IMR-90 (cell line): ENCODE data around the gene LRRC8B. TPM values are rescaled to one million over a fixed set of nuclear protein-coding genes. Genes with fewer than 3 reads are reported as not detected.

Experiments used
- ATAC-seq: fragments of 200-7000 bp; cut with Tn5 transposase; 2 replicates; pipeline ENCODE4 v1.9.1; 2020; ENCODE audit warnings: low read depth, mild to moderate bottlenecking, moderate library complexity
- BruUV-seq: library from RNA; stranded (reverse); fragments of 400-500 nt; replicated peaks from 2 replicates; lab custom pipeline; 2021; lab: Mats Ljungman, UMichigan
- CTCF ChIA-PET: fragments of 300-600 bp; formaldehyde crosslinking; extraction: SDS; loops from one replicate; lab custom pipeline; 2021; ENCODE audit warnings: antibody characterized with exemption; lab: Yijun Ruan, JAX
- POLR2A ChIA-PET: fragments of 300-600 bp; sonication (Branson Sonifier 250); formaldehyde crosslinking; loops from one replicate; lab custom pipeline; 2022; ENCODE audit warnings: antibody characterized with exemption; ENCODE audit not compliant: unreplicated experiment; lab: Charles Lee
- DNase-seq: peaks from one replicate; pipeline ENCODE4 v3.0.0; 2013
- H2AFZ ChIP-seq: replicated peaks from 2 replicates; pipeline ENCODE3; 2013; ENCODE audit warnings: low read length, mild to moderate bottlenecking; ENCODE audit not compliant: poor library complexity
- H2AK5ac ChIP-seq: 2 replicates; pipeline ENCODE4 v1.6.1; 2013; ENCODE audit warnings: low read depth, low read length, inconsistent platforms
- H2AK9ac ChIP-seq: replicated peaks from 2 replicates; pipeline ENCODE3; 2013; ENCODE audit warnings: mild to moderate bottlenecking, low read depth, low read length, moderate library complexity; ENCODE audit not compliant: poor library complexity
- H2BK120ac ChIP-seq: 2 replicates; pipeline ENCODE4 v1.6.1; 2013; ENCODE audit warnings: low read depth, low read length, inconsistent platforms
- H2BK15ac ChIP-seq: 3 replicates; pipeline ENCODE4 v1.6.1; 2013; ENCODE audit warnings: low read depth, low read length, inconsistent platforms
- H2BK20ac ChIP-seq: 2 replicates; pipeline ENCODE4 v1.6.1; 2013; ENCODE audit warnings: low read depth, mild to moderate bottlenecking, inconsistent platforms, low read length, moderate library complexity
- H2BK5ac ChIP-seq: 2 replicates; pipeline ENCODE4 v1.6.1; 2013; ENCODE audit warnings: mild to moderate bottlenecking, low read depth, low read length, inconsistent platforms; ENCODE audit not compliant: poor library complexity, severe bottlenecking
- H3K14ac ChIP-seq: replicated peaks from 2 replicates; pipeline ENCODE4 v1.6.1; 2013; ENCODE audit warnings: low read depth, low read length, inconsistent platforms
- H3K18ac ChIP-seq: 2 replicates; pipeline ENCODE4 v1.6.1; 2013; ENCODE audit warnings: low read depth, low read length, control low read depth
- H3K23ac ChIP-seq: 2 replicates; pipeline ENCODE4 v1.6.1; 2013; ENCODE audit warnings: low read depth, low read length, inconsistent platforms
- H3K27ac ChIP-seq: 2 replicates; pipeline ENCODE4 v1.5.1; 2013; ENCODE audit warnings: mild to moderate bottlenecking, control low read depth, low read length; ENCODE audit not compliant: insufficient read depth
- H3K27me3 ChIP-seq: 2 replicates; pipeline ENCODE4 v1.6.1; 2013; ENCODE audit warnings: low read length; ENCODE audit not compliant: control insufficient read depth, insufficient read depth
- H3K36me3 ChIP-seq: 2 replicates; pipeline ENCODE4 v1.6.1; 2013; ENCODE audit warnings: low read length, mixed read lengths; ENCODE audit not compliant: control insufficient read depth, insufficient read depth
- H3K4ac ChIP-seq: 2 replicates; pipeline ENCODE4 v1.6.1; 2013; ENCODE audit warnings: low read depth, low read length, inconsistent platforms
- H3K4me1 ChIP-seq: 2 replicates; pipeline ENCODE4 v1.6.1; 2013; ENCODE audit warnings: low read length, mixed read lengths; ENCODE audit not compliant: control insufficient read depth, insufficient read depth
- H3K4me2 ChIP-seq: 2 replicates; pipeline ENCODE4 v1.6.1; 2013; ENCODE audit warnings: low read depth, mild to moderate bottlenecking, control low read depth, low read length, moderate library complexity
- H3K4me3 ChIP-seq: 2 replicates; pipeline ENCODE4 v1.5.1; 2013; ENCODE audit warnings: low read depth, mild to moderate bottlenecking, control low read depth, low read length, moderate library complexity; ENCODE audit not compliant: insufficient read depth
- H3K56ac ChIP-seq: 2 replicates; pipeline ENCODE4 v1.6.1; 2013; ENCODE audit warnings: low read length, inconsistent platforms; ENCODE audit not compliant: insufficient read depth; ENCODE audit errors: extremely low read depth
- H3K79me1 ChIP-seq, 2 experiments: 2 replicates each; pipeline ENCODE4 v1.6.1; 2013; ENCODE audit warnings: low read length in 2 of 2, inconsistent platforms in 1 of 2, low read depth in 1 of 2
- H3K9ac ChIP-seq: 2 replicates; pipeline ENCODE4 v1.6.1; 2013; ENCODE audit warnings: low read depth, low read length, control low read depth
- H3K9me1 ChIP-seq: 2 replicates; pipeline ENCODE4 v1.6.1; 2013; ENCODE audit warnings: low read length, inconsistent platforms; ENCODE audit not compliant: insufficient read depth
- H3K9me3 ChIP-seq: 2 replicates; pipeline ENCODE4 v1.6.1; 2013; ENCODE audit warnings: low read length; ENCODE audit not compliant: control insufficient read depth, insufficient read depth
- H4K20me1 ChIP-seq: 2 replicates; pipeline ENCODE4 v1.6.1; 2013; ENCODE audit warnings: low read length, inconsistent platforms; ENCODE audit not compliant: insufficient read depth
- H4K5ac ChIP-seq: 2 replicates; pipeline ENCODE4 v1.6.1; 2013; ENCODE audit warnings: mild to moderate bottlenecking, low read depth, low read length, control low read depth
- H4K8ac ChIP-seq, 2 experiments: 2 replicates each; pipeline ENCODE4 v1.6.1; 2013; ENCODE audit warnings: low read depth in 2 of 2, low read length in 2 of 2, control low read depth in 1 of 2, inconsistent platforms in 1 of 2
- H4K91ac ChIP-seq: 2 replicates; pipeline ENCODE4 v1.6.1; 2013; ENCODE audit warnings: low read depth, low read length, inconsistent platforms; ENCODE audit not compliant: insufficient read depth
- CHD1 ChIP-seq: IDR thresholded peaks from 2 replicates; pipeline ENCODE4 v1.6.1; 2012; ENCODE audit warnings: low read depth, low read length, improper control_type of control experiment
- CTCF ChIP-seq: conservative IDR thresholded peaks from 2 replicates; pipeline ENCODE4 v1.5.1; 2012; ENCODE audit warnings: mild to moderate bottlenecking, low read depth, low read length, improper control_type of control experiment
- MAFK ChIP-seq: IDR thresholded peaks from 2 replicates; pipeline ENCODE4 v1.6.1; 2012; ENCODE audit warnings: low read depth, low read length, improper control_type of control experiment
- dilution Hi-C: fragments of 300-500 bp; cut with HindIII; formaldehyde crosslinking; loops from one replicate; pipeline ENCODE4 v1.14.3; 2018; ENCODE audit warnings: low sequenced_read_pairs; ENCODE audit not compliant: unreplicated experiment
- in situ Hi-C: fragments of 300-500 bp; cut with MboI; formaldehyde crosslinking; loops from 3 replicates; pipeline ENCODE4 v1.14.3; 2019; ENCODE audit warnings: low sequenced_read_pairs, inconsistent platforms, mixed read lengths
- intact Hi-C: fragments of 100-400 bp; cut with micrococcal nuclease; formaldehyde crosslinking; loops from 2 replicates; pipeline ENCODE4 v1.10.0; 2022
- polyA plus RNA-seq, 3 experiments: library from polyadenylated mRNA; depleted of rRNA; stranded (reverse); fragments of >200 nt; gene quantifications; 2 replicates each; pipeline ENCODE4 v1.2.3, GENCODE V29; 2012; ENCODE audit warnings: low replicate concordance in 1 of 3
- total RNA-seq: library from RNA; depleted of rRNA; stranded (reverse); fragments of >200 nt; gene quantifications from 2 replicates; pipeline ENCODE4 v1.2.3, GENCODE V29; 2012

The LRRC8B gene
- total and polyA plus RNA-seq, 2 of the 4 experiments (the other 2 are of a cell fraction), result 0.74 to 1.8 TPM

GRCh38 chr1:89528382-89528780, 3.8 kb downstream of the LRRC8B start:
- POLR2A ChIA-PET, result no interaction called here

More at GRCh38 chr1:89528382-89528780, 3.8 kb downstream of the LRRC8B start:
- Histone ChIP-seq H3K27ac (no peak overlapping the region), H3K79me1 (no peaks in the 10 kb centered on the region), H3K9ac (no peak overlapping the region), H3K14ac (no peak overlapping the region), H3K4me3 (no peak overlapping the region), H3K9me1 (no peaks in the 10 kb centered on the region), H3K4ac (no peak overlapping the region), H2AK9ac (no peak overlapping the region), H3K36me3 (no peaks in the 10 kb centered on the region), H4K8ac (no peak overlapping the region), H2AFZ (no peak overlapping the region), H3K4me1 (peaks cover 2% of the 10 kb centered on the region; the same call in 1 of the 2 replicates), H2BK120ac (no peak overlapping the region), H3K56ac (no peak overlapping the region), H2BK5ac (no peak overlapping the region), H3K23ac (no peak overlapping the region), H3K27me3 (peaks cover 2% of the 10 kb centered on the region; the same call in 1 of the 2 replicates), H4K20me1 (no peaks in the 10 kb centered on the region), H4K5ac (no peak overlapping the region), H3K18ac (no peak overlapping the region), H3K9me3 (no peaks in the 10 kb centered on the region), H2AK5ac (no peak overlapping the region), H2BK20ac (no peak overlapping the region), H4K91ac (no peak overlapping the region), H3K4me2 (no peak overlapping the region), H2BK15ac (no peak overlapping the region)
- BruUV-seq, result no TSS peak
- intact Hi-C loops (no loop called here), dilution Hi-C loops (no loop called here), in situ Hi-C loops (no loop called here)
- CTCF ChIA-PET, result no interaction called here
- DNase-seq (no peak), ATAC-seq (no peak)
- TF ChIP-seq CHD1, result no peak
- no peak for TF ChIP-seq MAFK
- TF ChIP-seq CTCF, result no peak
